Activated CD4-positive, alpha-beta memory T cell treated with anti-CD3 and anti-CD28 coated beads for 36 hours (primary cell): Measurements from ENCODE around the gene RARRES2. TPM values are rescaled to one million over a fixed set of nuclear protein-coding genes. Genes with fewer than 3 reads are reported as not detected.
"Not testable (repeated sequence)": the region's sequence is repeated elsewhere in the genome, so short reads cannot be mapped to it uniquely, and the experiment has no call there.

Source experiments
- CTCF ChIA-PET: fragments of 350-600 bp; sonication (Branson Sonifier 250); formaldehyde crosslinking; loops from one replicate; lab custom pipeline; 2021; ENCODE audit warnings: antibody characterized with exemption, inconsistent platforms; lab: Charles Lee
- POLR2A ChIA-PET: fragments of 350-600 bp; sonication (Branson Sonifier 250); formaldehyde crosslinking; loops from one replicate; lab custom pipeline; 2021; ENCODE audit warnings: antibody characterized with exemption; lab: Charles Lee
- DNase-seq: peaks from one replicate; pipeline ENCODE4 v3.0.0-alpha.2; 2020
- H3K27ac Mint-ChIP-seq: one replicate; pipeline ENCODE4 v1.8.0; 2021; ENCODE audit warnings: mixed read lengths
- H3K27me3 Mint-ChIP-seq: one replicate; pipeline ENCODE4 v1.8.0; 2021; ENCODE audit warnings: mixed read lengths
- H3K36me3 Mint-ChIP-seq: one replicate; pipeline ENCODE4 v1.8.0; 2021; ENCODE audit warnings: mixed read lengths
- H3K4me1 Mint-ChIP-seq: one replicate; pipeline ENCODE4 v1.8.0; 2021; ENCODE audit warnings: low read depth, mixed read lengths
- H3K4me3 Mint-ChIP-seq: one replicate; pipeline ENCODE4 v1.8.0; 2021; ENCODE audit warnings: mild to moderate bottlenecking, mixed read lengths
- H3K9me3 Mint-ChIP-seq: one replicate; pipeline ENCODE4 v1.8.0; 2021; ENCODE audit warnings: mixed read lengths
- intact Hi-C: fragments of 100-400 bp; cut with micrococcal nuclease; formaldehyde crosslinking; loops from one replicate; pipeline ENCODE4 v1.15.1; 2023
- total RNA-seq, 2 experiments: library from RNA; stranded (reverse); gene quantifications; one replicate each; pipeline ENCODE4 v1.2.3, GENCODE V29; 2021

The RARRES2 gene
- total RNA-seq, 2 experiments from 2014 or later, result not detected

DNA sequence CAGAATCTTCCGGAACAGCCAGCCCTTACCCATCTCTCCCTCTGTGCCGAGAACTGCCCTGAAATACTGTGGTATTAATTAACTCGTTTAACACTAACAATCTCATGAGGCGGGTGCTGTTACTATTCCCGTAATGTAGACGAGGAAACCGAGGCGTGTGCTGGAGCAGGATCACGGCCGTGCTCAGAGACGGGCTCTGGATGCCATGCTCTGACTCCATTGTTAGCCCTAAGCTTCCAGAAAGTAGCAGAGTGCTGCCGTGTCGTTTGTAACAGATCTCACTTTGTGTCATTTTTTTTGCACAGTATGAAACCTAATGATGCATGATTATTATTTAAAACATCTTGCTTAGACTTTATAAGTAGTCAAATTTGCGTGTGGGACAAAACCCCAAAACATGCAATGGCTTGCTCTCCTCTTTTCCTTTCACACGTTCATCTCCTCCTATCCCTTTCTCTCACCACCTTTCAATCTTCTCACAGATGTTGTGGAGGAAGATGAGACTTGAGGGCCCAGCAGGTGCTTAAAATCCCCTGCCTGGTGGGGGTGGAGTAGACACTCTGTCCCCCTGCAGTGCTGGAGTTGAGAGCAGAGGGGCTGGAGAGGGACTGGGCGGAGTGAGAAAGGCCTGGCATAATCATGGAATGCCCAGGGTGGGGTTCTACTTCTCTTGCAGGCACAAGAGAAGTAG, 17.6 kb downstream of the RARRES2 start:
- peak overlapping the region; percentile 97 for H3K4me3 Mint-ChIP-seq
- H3K27ac Mint-ChIP-seq, result peak overlapping the region; percentile 100
- ChIA-PET POLR2A (interaction anchor here (1.0 to 1.8 kb wide), 4 partner anchors 44 to 123 kb away, joined by 3 to 4 read pairs (median 4); partner anchors contain the start of gene REPIN1), CTCF (no interaction called here)
- H3K9me3 Mint-ChIP-seq, result no peaks in the 10 kb centered on the region
- intact Hi-C loops, result loop anchor here (2.0 to 5.0 kb wide), 7 partner anchors 45 to 452 kb away; partner anchors contain the start of genes ATP6V0E2, GIMAP7 and REPIN1
- DNase-seq, result no peak
- peaks cover 56% of the 10 kb centered on the region for H3K4me1 Mint-ChIP-seq
- H3K27me3 Mint-ChIP-seq, result no peaks in the 10 kb centered on the region
- peaks cover 47% of the 10 kb centered on the region for H3K36me3 Mint-ChIP-seq

DNA sequence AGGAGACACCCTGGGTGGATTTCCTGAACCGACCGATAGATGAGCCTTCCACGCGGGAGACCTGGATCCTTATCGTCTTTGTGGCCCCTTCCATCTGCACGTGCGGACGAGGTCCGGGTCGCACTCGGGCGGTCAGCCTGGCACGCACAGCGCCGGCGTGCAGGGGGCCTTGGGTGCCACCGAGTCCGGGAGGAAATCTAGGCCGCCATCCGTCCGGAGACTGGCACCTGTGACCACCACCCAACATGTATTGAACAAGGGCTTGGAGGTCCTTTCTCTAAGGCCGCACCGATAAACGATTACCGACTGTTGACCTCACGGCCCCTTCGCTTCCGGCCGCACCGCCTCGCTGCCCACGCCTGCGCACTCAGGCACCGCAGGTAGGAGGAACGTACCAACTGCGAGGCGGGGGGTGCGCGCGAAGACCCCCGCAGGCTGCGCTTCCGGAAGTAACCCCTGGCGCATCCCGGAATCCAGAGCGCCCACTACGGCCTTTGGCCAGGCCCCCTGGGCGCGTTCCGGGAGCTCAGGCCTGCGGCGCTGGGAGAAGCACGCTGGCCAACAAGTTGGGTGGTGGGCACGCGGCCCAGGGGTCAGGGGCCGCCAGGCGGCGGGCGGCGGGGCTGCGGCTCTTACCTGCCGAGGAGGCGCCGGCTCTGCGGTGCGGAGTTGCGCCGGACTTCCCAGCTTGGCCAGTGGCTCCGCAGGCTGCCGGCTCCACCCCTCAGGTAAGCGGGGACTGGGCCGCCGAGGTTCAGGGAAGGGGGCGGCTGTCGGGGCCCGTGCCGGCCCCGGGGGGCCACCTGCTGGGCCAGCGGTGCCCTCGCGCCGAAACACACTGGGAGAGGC, 18.4 kb downstream of the RARRES2 start, which contains the start of the genes ACTR3C and LRRC61:
ACTR3C (minus strand) TSS at position 713 of the 849 bp plus-strand sequence. CDS start 28,249 bp downstream, outside the sequence.
LRRC61 (plus strand) TSS at position 523 of the 849 bp plus-strand sequence. CDS start 13,507 bp downstream, outside the sequence.
- Mint-ChIP-seq H3K4me1 (peaks cover 59% of the 10 kb centered on the region), H3K36me3 (peaks cover 50% of the 10 kb centered on the region), H3K27ac (peak within 1 kb of the TSS; percentile 100), H3K4me3 (peak within 1 kb of the TSS; percentile 97), H3K9me3 (no peaks in the 10 kb centered on the region), H3K27me3 (no peaks in the 10 kb centered on the region)
- intact Hi-C loops, result loop anchor here (1.0 to 5.0 kb wide), 9 partner anchors 34 to 451 kb away; partner anchors contain the start of genes ATP6V0E2, GIMAP7 and REPIN1
- ChIA-PET POLR2A (interaction anchor here (1.0 to 1.8 kb wide), 6 partner anchors 15 to 124 kb away, joined by 3 to 4 read pairs (median 4); partner anchors contain the start of gene REPIN1), CTCF (no interaction called here)
- DNase-seq, result peak; percentile 79

DNA sequence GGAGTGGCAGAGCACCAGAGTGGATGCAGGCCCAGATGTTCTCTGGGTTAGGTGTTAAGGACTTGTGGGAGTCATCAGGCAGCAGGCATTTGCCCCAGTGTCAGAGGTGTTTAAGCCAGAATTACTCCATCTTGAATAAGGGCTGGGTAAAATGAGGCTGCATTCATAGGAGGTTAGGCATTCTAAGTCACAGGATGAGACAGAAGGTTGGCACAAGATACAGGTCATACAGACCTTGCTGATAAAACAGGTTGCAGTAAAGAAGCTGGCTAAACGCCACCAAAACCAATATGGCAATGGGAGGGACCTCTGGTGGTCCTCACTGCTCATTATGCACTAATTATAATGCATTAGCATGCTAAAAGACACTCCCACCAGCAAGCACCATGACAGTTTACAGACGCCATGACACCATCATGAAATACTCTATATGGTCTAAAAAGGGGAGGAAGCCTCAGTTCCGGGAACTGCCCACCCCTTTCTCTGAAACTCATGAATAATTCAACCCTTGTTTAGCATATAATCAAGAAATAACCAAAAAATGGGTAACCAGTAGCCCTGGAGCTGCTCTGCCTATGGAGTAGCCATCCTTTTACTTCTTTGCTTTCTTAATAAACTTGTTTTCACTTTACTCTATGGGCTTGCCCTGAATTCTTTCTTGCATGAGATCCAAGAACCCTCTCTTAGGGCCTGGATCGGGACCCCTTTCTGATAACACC, 19.2 kb downstream of the RARRES2 start:
- DNase-seq, result peak; percentile 86
- Mint-ChIP-seq H3K9me3 (no peaks in the 10 kb centered on the region), H3K4me3 (peak overlapping the region; percentile 97), H3K27ac (peak overlapping the region; percentile 100), H3K27me3 (no peaks in the 10 kb centered on the region), H3K4me1 (peaks cover 62% of the 10 kb centered on the region), H3K36me3 (peaks cover 48% of the 10 kb centered on the region)
- intact Hi-C loops, result loop anchor here (1.0 to 5.0 kb wide), 9 partner anchors 35 to 450 kb away; partner anchors contain the start of genes ATP6V0E2, GIMAP7 and REPIN1
- POLR2A ChIA-PET, result interaction anchor here (1.7 to 1.8 kb wide), 2 partner anchors 14 to 56 kb away, joined by 4 read pairs; no protein-coding TSS in a partner anchor
- CTCF ChIA-PET, result interaction anchor here (1.6 to 2.2 kb wide), 2 partner anchors 37 to 127 kb away, joined by 6 read pairs; no protein-coding TSS in a partner anchor

DNA sequence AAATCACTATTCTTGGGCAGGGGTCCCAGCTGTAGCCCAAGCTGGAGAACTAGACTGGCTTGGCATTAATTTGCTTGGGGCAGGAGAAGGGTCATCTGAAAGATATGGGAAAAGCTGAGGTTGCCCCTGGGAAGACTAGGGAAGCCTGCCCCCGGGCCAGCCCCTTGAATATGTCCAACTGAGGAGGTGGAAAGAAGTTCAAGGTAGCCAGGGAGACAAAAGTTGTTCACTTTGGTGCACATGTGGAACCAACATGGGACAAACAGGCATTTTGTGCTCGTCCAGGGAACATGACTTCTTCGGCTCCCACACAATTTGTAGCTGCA, 19.7 kb downstream of the RARRES2 start:
- no peak for DNase-seq
- peaks cover 43% of the 10 kb centered on the region for H3K36me3 Mint-ChIP-seq
- ChIA-PET CTCF (interaction anchor here (1.6 to 2.2 kb wide), 2 partner anchors 36 to 127 kb away, joined by 6 read pairs; no protein-coding TSS in a partner anchor), POLR2A (interaction anchor here (1.7 to 1.8 kb wide), 2 partner anchors 13 to 56 kb away, joined by 4 read pairs; no protein-coding TSS in a partner anchor)
- H3K27ac Mint-ChIP-seq, result peak overlapping the region; percentile 100
- peaks cover 58% of the 10 kb centered on the region for H3K4me1 Mint-ChIP-seq
- H3K27me3 Mint-ChIP-seq, result no peaks in the 10 kb centered on the region
- peak overlapping the region; percentile 97 for H3K4me3 Mint-ChIP-seq
- intact Hi-C loops, result loop anchor here (1.0 to 5.0 kb wide), 9 partner anchors 36 to 449 kb away; partner anchors contain the start of genes ATP6V0E2, GIMAP7 and REPIN1
- H3K9me3 Mint-ChIP-seq, result no peaks in the 10 kb centered on the region

DNA sequence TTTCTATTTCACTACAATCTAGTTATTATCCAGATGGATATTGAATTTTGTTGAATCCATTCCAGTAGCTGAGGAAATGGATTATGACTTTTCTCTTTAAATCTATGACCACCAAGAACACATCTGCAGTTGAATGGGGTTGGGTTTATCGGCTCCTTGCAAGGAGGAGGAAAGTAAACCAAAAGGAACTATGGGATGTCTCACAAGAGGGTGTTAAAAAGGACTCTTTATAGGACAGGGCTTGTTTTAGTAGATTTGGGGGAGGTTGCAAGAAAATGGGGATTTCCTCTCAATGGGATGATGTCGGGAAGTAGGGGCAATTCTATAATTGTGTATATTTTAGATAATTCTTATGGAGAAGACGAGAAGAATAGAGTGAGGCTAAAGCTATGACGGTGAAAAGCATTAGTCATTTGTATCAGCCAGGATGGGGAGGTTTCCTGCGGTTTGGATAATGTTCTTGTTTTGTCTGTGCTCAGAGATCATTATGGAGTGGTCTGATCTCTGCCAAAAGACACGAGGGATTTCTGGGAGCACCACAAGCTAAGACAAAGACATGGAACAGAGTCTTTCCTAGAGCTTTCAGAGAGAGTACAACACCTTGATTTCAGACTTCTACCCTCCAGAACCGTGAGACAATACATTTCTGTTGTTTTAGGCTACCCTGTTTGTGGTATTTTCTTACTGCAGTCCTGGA, 23.5 kb downstream of the RARRES2 start:
- Mint-ChIP-seq H3K4me1 (peaks cover 35% of the 10 kb centered on the region), H3K27ac (no peak overlapping the region), H3K9me3 (no peaks in the 10 kb centered on the region), H3K4me3 (no peak overlapping the region), H3K27me3 (no peaks in the 10 kb centered on the region), H3K36me3 (peaks cover 23% of the 10 kb centered on the region)
- ChIA-PET CTCF (no interaction called here), POLR2A (no interaction called here)
- DNase-seq, result no peak
- intact Hi-C loops, result no loop called here

DNA sequence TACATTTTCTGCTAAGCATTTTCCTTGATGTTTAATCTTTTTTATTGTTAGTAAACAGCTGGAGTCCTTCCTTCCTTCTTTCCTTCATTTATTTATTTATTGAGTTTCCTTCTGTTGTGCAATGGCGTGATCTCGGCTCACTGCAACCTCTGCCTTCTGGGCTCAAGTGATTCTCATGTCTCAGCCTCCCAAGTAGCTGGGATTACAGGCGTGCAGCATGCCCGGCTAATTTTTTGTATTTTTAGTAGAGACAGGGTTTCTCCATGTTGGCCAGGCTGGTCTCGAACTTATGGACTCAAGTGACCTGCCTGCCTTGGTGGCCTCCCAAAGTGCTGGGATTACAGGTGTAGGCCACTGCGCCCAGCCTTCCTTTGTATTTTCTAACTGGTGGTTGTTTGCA, 24.4 kb downstream of the RARRES2 start:
- intact Hi-C loops, H3K27ac Mint-ChIP-seq, DNase-seq, H3K27me3 Mint-ChIP-seq, POLR2A ChIA-PET, H3K9me3 Mint-ChIP-seq, H3K4me3 Mint-ChIP-seq, CTCF ChIA-PET: not testable (repeated sequence)
- Mint-ChIP-seq H3K4me1 (peaks cover 31% of the 10 kb centered on the region), H3K36me3 (peaks cover 19% of the 10 kb centered on the region)

DNA sequence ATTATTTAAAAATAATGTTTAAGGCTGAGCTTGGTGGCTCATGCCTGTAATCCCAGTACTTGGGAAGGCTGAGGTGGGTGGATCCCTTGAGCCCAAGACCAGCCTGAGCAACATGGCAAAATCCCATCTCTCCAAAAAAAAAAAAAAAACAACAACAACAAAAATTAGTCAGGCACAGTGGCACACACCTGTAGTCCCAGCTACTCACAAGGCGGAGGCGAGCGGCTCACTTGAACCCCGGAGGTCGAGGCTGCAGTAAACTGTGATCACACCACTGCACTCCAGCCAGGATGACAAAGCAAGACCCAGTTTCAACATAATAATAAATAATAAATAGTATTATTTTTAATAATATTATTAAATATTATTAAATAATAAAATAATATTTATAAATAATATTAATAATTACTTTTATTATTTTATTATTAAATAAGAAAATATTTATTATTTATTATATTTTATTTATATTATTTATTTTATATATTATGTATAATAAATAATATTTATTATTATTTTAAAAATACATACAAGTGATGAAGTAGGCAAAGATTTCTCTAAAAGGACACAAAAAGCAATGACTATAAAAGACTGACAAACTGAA, 26.7 kb downstream of the RARRES2 start:
- no peak overlapping the region for H3K27ac Mint-ChIP-seq
- DNase-seq, result no peak
- ChIA-PET CTCF (interaction anchor here (1.8 kb wide), 1 partner anchor 29 kb away, joined by 4 read pairs; no protein-coding TSS in a partner anchor), POLR2A (no interaction called here)
- H3K36me3 Mint-ChIP-seq, result peaks cover 13% of the 10 kb centered on the region
- no peaks in the 10 kb centered on the region for H3K9me3 Mint-ChIP-seq
- peaks cover 11% of the 10 kb centered on the region for H3K4me1 Mint-ChIP-seq
- intact Hi-C loops, result no loop called here
- no peaks in the 10 kb centered on the region for H3K27me3 Mint-ChIP-seq
- no peak overlapping the region for H3K4me3 Mint-ChIP-seq

DNA sequence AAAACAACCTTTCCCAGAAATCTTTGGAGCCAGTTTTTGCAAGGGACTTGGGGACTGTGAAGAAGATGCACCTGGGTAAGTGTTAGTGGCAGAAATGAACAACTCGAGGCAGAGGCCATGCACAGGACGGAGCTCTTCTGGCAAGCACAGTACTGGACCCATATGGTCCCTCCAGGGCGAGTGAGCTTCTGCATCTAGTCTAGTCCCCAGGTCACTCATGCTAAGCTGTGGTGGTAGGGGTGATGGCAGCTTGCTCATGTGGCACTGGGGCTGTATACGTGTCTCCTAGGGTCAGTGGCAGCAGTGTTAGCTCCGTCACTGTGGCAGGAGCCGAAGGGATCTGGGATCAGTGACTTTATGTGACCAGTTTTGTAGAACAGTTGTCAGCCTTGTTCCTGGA, 27.6 kb downstream of the RARRES2 start:
- intact Hi-C loops, result no loop called here
- no peak overlapping the region for H3K27ac Mint-ChIP-seq
- no peak overlapping the region for H3K4me3 Mint-ChIP-seq
- ChIA-PET CTCF (interaction anchor here (1.8 kb wide), 1 partner anchor 28 kb away, joined by 4 read pairs; no protein-coding TSS in a partner anchor), POLR2A (no interaction called here)
- no peaks in the 10 kb centered on the region for H3K27me3 Mint-ChIP-seq
- DNase-seq, result no peak
- H3K36me3 Mint-ChIP-seq, result peaks cover 12% of the 10 kb centered on the region
- H3K4me1 Mint-ChIP-seq, result peaks cover 8% of the 10 kb centered on the region
- no peaks in the 10 kb centered on the region for H3K9me3 Mint-ChIP-seq

DNA sequence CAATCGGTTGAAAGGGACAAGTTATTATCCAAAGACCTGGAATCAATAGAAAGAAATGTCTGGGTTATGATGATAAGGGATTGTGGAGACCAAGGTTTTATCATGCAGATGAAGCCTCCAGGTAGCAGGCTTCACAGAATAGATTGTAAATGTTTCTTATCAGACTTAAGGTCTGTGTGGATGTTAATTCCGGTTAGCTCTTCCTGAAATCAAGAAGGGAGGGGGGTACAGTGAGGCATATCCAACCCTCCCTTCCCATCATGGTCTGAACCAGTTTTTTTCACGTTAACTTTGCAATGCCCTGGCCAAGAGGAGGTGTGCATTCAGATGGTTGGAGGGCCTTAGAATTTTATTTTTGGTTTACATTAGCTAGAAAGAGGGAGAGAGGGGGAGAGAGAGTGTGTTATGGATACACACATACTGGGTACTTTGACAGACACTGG, 28.0 kb downstream of the RARRES2 start:
- POLR2A ChIA-PET, result no interaction called here
- no peak for DNase-seq
- H3K4me1 Mint-ChIP-seq, result peaks cover 11% of the 10 kb centered on the region
- CTCF ChIA-PET, result interaction anchor here (1.8 kb wide), 1 partner anchor 27 kb away, joined by 4 read pairs; no protein-coding TSS in a partner anchor
- no peaks in the 10 kb centered on the region for H3K27me3 Mint-ChIP-seq
- intact Hi-C loops, result no loop called here
- no peak overlapping the region for H3K27ac Mint-ChIP-seq
- peaks cover 10% of the 10 kb centered on the region for H3K36me3 Mint-ChIP-seq
- H3K4me3 Mint-ChIP-seq, result no peak overlapping the region
- H3K9me3 Mint-ChIP-seq, result no peaks in the 10 kb centered on the region

DNA sequence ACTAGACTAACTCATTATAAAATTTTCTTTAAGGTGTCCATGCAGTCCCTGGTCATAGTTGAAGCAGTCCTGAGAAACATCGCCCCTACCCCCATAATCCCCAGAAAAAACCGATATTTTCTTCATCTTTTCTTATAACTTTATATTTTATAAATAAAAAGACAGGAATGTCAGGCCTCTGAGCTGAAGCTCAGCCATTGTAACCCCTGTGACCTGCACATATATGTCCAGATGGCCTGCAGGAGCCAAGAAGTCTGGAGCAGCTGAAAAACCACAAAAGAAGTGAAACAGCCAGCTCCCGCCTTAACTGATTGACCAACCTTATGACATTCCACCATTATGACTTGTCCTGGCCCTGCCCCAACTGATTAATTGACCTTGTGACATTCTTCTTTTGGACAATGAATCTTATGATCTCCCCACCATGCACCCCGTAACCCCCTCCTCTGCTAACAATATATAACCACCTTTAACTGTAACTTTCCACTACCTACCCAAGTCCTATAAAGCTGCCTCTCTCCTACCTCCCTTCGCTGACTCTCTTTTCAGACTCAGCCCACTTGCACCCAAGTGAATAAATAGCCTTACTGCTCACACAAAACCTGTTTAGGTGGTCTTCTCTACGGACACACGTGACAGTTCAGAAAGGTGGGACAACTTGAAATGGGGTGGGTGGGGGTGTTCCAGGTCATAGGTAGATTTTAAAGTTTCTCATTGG, 28.6 kb downstream of the RARRES2 start:
- H3K27ac Mint-ChIP-seq, intact Hi-C loops: not testable (repeated sequence)

More for the DNA sequence above, 28.6 kb downstream of the RARRES2 start:
- H3K27me3 Mint-ChIP-seq, DNase-seq, POLR2A ChIA-PET, H3K4me3 Mint-ChIP-seq, H3K36me3 Mint-ChIP-seq, H3K4me1 Mint-ChIP-seq, H3K9me3 Mint-ChIP-seq: not testable (repeated sequence)
- CTCF ChIA-PET, result interaction anchor here (1.8 kb wide), 1 partner anchor 27 kb away, joined by 4 read pairs; no protein-coding TSS in a partner anchor
